GM12878 (cell line): ENCODE measurements around the gene SEPSECS.

Source experiments
- CEBPB ChIP-seq, 2 experiments: fragments of 150-350 bp in 1 of 2; IDR thresholded peaks; 2 replicates each; pipeline ENCODE4 v1.6.1; 2012 to 2014; ENCODE audit warnings: low read depth in 2 of 2, low read length in 2 of 2, borderline replicate concordance in 1 of 2, inconsistent platforms in 1 of 2
- GABPA ChIP-seq: IDR thresholded peaks from 2 replicates; pipeline ENCODE4 v1.6.1; 2014; ENCODE audit warnings: antibody characterized with exemption, low read depth, mild to moderate bottlenecking, inconsistent platforms
- NFIC ChIP-seq: IDR thresholded peaks from 2 replicates; pipeline ENCODE4 v1.6.1; 2012; ENCODE audit warnings: low read depth, mild to moderate bottlenecking, inconsistent platforms, low read length, moderate library complexity
- NFYB ChIP-seq: IDR thresholded peaks from 2 replicates; pipeline ENCODE4 v1.6.1; 2011; ENCODE audit warnings: low read depth, mild to moderate bottlenecking, low read length, improper control_type of control experiment, moderate library complexity; ENCODE audit not compliant: insufficient read depth
- POLR2A ChIP-seq: IDR thresholded peaks from 2 replicates; pipeline ENCODE4 v1.6.1; 2011; ENCODE audit warnings: low read depth, mild to moderate bottlenecking, low read length
- RAD21 ChIP-seq: IDR thresholded peaks from 2 replicates; pipeline ENCODE4 v1.6.1; 2011; ENCODE audit warnings: mild to moderate bottlenecking, low read depth, low read length, moderate library complexity; ENCODE audit not compliant: insufficient read depth
- RCOR1 ChIP-seq: conservative IDR thresholded peaks from 2 replicates; pipeline ENCODE4 v1.6.1; 2012; ENCODE audit warnings: low read depth, low read length, improper control_type of control experiment
- RELA ChIP-seq: fragments of 450-650 bp; IDR thresholded peaks from 2 replicates; pipeline ENCODE4 v1.8.0; 2014; ENCODE audit warnings: borderline replicate concordance; ENCODE audit not compliant: partially characterized antibody
- TAF1 ChIP-seq: IDR thresholded peaks from 2 replicates; pipeline ENCODE4 v1.6.1; 2011; ENCODE audit warnings: mild to moderate bottlenecking, low read depth, low read length, borderline replicate concordance
- YY1 ChIP-seq: IDR thresholded peaks from 2 replicates; pipeline ENCODE4 v1.6.1; 2011; ENCODE audit warnings: low read depth, mild to moderate bottlenecking, low read length
- TF ChIP-seq, protein P1 (sequence below): IDR thresholded peaks from 2 replicates; pipeline ENCODE4 v1.6.1; 2012; ENCODE audit warnings: mild to moderate bottlenecking, low read depth, low read length
- TF ChIP-seq, protein P2 (sequence below), 3 experiments: IDR thresholded peaks in 2 of 3; conservative IDR thresholded peaks in 1 of 3; 2 replicates each; pipeline ENCODE4 v1.5.1; 2011; ENCODE audit warnings: low read depth in 3 of 3, low read length in 3 of 3, mild to moderate bottlenecking in 3 of 3, control low read depth in 2 of 3, moderate library complexity in 2 of 3, inconsistent platforms in 1 of 3, mixed read lengths in 1 of 3; ENCODE audit not compliant: control insufficient read depth in 2 of 3, insufficient read depth in 1 of 3; ENCODE audit errors: extremely low read depth in 1 of 3
- TF ChIP-seq, protein P3 (sequence below): fragments of 450-650 bp; IDR thresholded peaks from 2 replicates; pipeline ENCODE4 v1.6.1; 2017; ENCODE audit warnings: mild to moderate bottlenecking, low read depth, inconsistent platforms; ENCODE audit not compliant: poor library complexity, severe bottlenecking

DNA sequence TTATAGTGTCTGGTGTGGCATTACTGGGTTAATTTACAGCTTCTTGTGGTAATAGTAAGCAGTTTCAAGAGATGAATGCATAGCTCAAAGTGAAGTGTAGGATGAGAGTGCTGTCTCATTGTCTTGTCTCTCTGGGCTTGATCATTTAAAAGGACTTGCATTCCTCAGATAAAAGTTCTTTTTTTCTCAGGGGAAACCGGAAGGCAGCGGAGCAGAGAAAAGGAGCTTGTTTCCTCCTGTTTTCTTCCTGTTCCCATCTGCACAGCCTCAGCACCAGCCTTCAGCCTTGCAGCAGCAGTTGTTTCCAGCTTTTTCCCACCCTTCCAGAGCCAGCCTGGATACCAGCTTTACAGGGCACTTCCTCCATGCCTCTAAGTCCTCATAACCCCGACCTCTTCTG is 68.1 kb downstream of the SEPSECS start:
- TF ChIP-seq RAD21 (no peak), RCOR1 (no peak), NFIC (no peak), RELA (no peak), TAF1 (no peak), POLR2A (no peak), GABPA (no peak), NFYB (no peak), YY1 (no peak), CEBPB (IDR thresholded peaks at IDR 0.05; ENCODE audit: borderline replicate concordance in 1 of 2, low read depth in 2 of 2, low read length in 2 of 2) (no peak)
- TF ChIP-seq, protein P1, sequence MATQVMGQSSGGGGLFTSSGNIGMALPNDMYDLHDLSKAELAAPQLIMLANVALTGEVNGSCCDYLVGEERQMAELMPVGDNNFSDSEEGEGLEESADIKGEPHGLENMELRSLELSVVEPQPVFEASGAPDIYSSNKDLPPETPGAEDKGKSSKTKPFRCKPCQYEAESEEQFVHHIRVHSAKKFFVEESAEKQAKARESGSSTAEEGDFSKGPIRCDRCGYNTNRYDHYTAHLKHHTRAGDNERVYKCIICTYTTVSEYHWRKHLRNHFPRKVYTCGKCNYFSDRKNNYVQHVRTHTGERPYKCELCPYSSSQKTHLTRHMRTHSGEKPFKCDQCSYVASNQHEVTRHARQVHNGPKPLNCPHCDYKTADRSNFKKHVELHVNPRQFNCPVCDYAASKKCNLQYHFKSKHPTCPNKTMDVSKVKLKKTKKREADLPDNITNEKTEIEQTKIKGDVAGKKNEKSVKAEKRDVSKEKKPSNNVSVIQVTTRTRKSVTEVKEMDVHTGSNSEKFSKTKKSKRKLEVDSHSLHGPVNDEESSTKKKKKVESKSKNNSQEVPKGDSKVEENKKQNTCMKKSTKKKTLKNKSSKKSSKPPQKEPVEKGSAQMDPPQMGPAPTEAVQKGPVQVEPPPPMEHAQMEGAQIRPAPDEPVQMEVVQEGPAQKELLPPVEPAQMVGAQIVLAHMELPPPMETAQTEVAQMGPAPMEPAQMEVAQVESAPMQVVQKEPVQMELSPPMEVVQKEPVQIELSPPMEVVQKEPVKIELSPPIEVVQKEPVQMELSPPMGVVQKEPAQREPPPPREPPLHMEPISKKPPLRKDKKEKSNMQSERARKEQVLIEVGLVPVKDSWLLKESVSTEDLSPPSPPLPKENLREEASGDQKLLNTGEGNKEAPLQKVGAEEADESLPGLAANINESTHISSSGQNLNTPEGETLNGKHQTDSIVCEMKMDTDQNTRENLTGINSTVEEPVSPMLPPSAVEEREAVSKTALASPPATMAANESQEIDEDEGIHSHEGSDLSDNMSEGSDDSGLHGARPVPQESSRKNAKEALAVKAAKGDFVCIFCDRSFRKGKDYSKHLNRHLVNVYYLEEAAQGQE = no peak
- TF ChIP-seq, protein P2, sequence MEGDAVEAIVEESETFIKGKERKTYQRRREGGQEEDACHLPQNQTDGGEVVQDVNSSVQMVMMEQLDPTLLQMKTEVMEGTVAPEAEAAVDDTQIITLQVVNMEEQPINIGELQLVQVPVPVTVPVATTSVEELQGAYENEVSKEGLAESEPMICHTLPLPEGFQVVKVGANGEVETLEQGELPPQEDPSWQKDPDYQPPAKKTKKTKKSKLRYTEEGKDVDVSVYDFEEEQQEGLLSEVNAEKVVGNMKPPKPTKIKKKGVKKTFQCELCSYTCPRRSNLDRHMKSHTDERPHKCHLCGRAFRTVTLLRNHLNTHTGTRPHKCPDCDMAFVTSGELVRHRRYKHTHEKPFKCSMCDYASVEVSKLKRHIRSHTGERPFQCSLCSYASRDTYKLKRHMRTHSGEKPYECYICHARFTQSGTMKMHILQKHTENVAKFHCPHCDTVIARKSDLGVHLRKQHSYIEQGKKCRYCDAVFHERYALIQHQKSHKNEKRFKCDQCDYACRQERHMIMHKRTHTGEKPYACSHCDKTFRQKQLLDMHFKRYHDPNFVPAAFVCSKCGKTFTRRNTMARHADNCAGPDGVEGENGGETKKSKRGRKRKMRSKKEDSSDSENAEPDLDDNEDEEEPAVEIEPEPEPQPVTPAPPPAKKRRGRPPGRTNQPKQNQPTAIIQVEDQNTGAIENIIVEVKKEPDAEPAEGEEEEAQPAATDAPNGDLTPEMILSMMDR (IDR thresholded peaks at IDR 0.05 in 2 of 3, conservative IDR thresholded peaks at IDR 0.05 in 1 of 3; ENCODE audit: control insufficient read depth in 2 of 3, extremely low read depth in 1 of 3, insufficient read depth in 1 of 3, low read depth in 3 of 3, low read length in 3 of 3) = no peak
- TF ChIP-seq, protein P3, sequence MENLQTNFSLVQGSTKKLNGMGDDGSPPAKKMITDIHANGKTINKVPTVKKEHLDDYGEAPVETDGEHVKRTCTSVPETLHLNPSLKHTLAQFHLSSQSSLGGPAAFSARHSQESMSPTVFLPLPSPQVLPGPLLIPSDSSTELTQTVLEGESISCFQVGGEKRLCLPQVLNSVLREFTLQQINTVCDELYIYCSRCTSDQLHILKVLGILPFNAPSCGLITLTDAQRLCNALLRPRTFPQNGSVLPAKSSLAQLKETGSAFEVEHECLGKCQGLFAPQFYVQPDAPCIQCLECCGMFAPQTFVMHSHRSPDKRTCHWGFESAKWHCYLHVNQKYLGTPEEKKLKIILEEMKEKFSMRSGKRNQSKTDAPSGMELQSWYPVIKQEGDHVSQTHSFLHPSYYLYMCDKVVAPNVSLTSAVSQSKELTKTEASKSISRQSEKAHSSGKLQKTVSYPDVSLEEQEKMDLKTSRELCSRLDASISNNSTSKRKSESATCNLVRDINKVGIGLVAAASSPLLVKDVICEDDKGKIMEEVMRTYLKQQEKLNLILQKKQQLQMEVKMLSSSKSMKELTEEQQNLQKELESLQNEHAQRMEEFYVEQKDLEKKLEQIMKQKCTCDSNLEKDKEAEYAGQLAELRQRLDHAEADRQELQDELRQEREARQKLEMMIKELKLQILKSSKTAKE = no peak
